ENCODE data around the gene ACTL10.

ACTL10 gene

GRCh38 chr20:33673114-33673409, 6.3 kb downstream of the ACTL10 start:
- Histone ChIP-seq H3K27me3 (replicated peaks) (no peaks in the 10 kb centered on the region), H3K4me3 (ENCODE audit: low read depth, low read length) (peak overlapping the region; percentile 69), H3K27ac (no peak overlapping the region), H3K36me3 (replicated peaks) (no peaks in the 10 kb centered on the region)
- TF ChIP-seq, protein P1, sequence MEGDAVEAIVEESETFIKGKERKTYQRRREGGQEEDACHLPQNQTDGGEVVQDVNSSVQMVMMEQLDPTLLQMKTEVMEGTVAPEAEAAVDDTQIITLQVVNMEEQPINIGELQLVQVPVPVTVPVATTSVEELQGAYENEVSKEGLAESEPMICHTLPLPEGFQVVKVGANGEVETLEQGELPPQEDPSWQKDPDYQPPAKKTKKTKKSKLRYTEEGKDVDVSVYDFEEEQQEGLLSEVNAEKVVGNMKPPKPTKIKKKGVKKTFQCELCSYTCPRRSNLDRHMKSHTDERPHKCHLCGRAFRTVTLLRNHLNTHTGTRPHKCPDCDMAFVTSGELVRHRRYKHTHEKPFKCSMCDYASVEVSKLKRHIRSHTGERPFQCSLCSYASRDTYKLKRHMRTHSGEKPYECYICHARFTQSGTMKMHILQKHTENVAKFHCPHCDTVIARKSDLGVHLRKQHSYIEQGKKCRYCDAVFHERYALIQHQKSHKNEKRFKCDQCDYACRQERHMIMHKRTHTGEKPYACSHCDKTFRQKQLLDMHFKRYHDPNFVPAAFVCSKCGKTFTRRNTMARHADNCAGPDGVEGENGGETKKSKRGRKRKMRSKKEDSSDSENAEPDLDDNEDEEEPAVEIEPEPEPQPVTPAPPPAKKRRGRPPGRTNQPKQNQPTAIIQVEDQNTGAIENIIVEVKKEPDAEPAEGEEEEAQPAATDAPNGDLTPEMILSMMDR (IDR thresholded peaks at IDR 0.05; ENCODE audit: low read depth, low read length, missing control alignments): no peak
- DNase-seq: no peak
- in situ Hi-C loops (cut with HindIII; ENCODE audit: low pct_ligation_motif_present, low sequenced_read_pairs): no loop called here

- Histone ChIP-seq H3K27me3 (replicated peaks) (no peaks in the 10 kb centered on the region), H3K36me3 (replicated peaks) (no peaks in the 10 kb centered on the region), H3K4me3 (ENCODE audit: low read depth, low read length) (peak overlapping the region; percentile 69), H3K27ac (no peak overlapping the region)
- in situ Hi-C loops (cut with HindIII; ENCODE audit: low pct_ligation_motif_present, low sequenced_read_pairs): no loop called here
- TF ChIP-seq, protein P1 (IDR thresholded peaks at IDR 0.05; ENCODE audit: low read depth, low read length, missing control alignments): no peak
- no peak for DNase-seq
Measured at GRCh38 chr20:33673410-33674293, 6.9 kb downstream of the ACTL10 start.

DNA sequence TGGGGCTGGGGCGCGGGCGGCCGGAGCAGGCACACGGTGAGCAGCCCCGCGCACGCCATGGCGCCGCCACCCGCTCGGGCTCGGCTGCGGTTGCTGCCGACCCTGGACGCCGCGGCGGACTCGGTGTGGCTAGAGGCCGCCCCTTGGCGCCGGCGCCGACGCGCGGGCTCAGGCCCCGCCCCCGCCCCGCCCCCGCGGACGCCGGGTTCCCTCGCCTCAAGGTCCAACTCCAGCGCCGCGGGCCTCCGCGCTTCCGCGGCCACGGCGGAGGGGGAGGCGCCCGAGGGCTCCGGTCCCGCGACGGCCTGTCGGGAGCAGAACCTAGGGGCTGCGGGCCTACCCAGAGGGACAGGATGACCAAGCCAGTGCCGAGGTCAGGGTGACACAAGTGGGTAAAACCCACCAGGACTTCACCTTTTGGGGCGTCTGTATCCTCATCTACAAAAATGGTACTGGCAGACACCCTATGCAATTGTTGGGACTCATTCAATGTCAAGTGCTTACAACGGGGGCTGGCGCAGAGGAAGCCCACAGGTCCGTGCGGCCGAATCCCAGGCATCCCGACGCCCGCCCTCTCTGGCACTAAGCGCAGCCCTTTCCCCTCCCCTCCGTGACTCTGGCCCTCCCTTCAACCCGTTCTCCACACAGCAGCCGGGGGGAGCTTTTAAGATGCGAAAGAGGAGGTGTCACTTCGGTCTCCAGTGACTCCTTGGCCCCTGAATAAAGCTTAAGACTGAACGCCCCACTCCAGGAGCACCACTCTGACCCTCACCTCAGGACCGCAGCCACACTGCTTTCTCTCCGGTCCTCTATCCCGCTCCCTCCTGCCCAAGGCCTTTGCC, 7.8 kb downstream of the ACTL10 start, which contains the start of gene NECAB3:
Gene NECAB3 (minus strand): TSS at position 135 of the 842 bp plus-strand sequence. CDS start 76 bp downstream, at position 59.
- H3K27me3 ChIP-seq (replicated peaks): no peaks in the 10 kb centered on the region
- in situ Hi-C loops (cut with HindIII; ENCODE audit: low pct_ligation_motif_present, low sequenced_read_pairs): no loop called here
- no peak within 1 kb of the TSS for H3K27ac ChIP-seq
- no peaks in the 10 kb centered on the region for H3K36me3 ChIP-seq (replicated peaks)
- TF ChIP-seq, protein P1 (IDR thresholded peaks at IDR 0.05; ENCODE audit: low read depth, low read length, missing control alignments): no peak
- H3K4me3 ChIP-seq (ENCODE audit: low read depth, low read length): peak within 1 kb of the TSS; percentile 69
- DNase-seq: peak; percentile 60

GRCh38 chr20:33675136-33675959, 8.6 kb downstream of the ACTL10 start:
- Histone ChIP-seq H3K27me3 (replicated peaks) (no peaks in the 10 kb centered on the region), H3K4me3 (ENCODE audit: low read depth, low read length) (no peak overlapping the region), H3K36me3 (replicated peaks) (no peaks in the 10 kb centered on the region), H3K27ac (no peak overlapping the region)
- TF ChIP-seq, protein P1 (IDR thresholded peaks at IDR 0.05; ENCODE audit: low read depth, low read length, missing control alignments): no peak
- in situ Hi-C loops (cut with HindIII; ENCODE audit: low pct_ligation_motif_present, low sequenced_read_pairs): no loop called here
- DNase-seq: no peak

DNA sequence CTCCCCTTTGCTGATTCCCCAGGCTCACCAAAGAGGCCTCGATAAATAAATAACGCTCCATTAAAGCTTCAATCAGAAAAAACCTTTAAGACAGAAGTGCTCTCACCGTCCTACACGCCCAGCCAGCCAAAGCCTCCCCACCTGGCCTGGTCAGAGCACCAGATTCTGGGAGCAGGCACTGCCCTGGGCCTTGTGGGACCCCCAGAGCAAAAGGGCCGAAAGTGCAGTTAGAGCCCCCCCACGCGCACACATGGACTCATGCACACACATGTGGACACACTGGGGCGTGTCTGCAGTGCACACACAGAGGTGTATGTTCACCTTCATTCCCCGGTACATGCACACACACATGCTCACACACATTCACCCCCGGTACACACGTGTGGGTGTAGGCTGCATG, 9.4 kb downstream of the ACTL10 start:
- TF ChIP-seq, protein P1 (IDR thresholded peaks at IDR 0.05; ENCODE audit: low read depth, low read length, missing control alignments): no peak
- no peak for DNase-seq
- H3K4me3 ChIP-seq (ENCODE audit: low read depth, low read length): no peak overlapping the region
- in situ Hi-C loops (cut with HindIII; ENCODE audit: low pct_ligation_motif_present, low sequenced_read_pairs): no loop called here
- H3K36me3 ChIP-seq (replicated peaks): no peaks in the 10 kb centered on the region
- H3K27ac ChIP-seq: no peak overlapping the region
- no peaks in the 10 kb centered on the region for H3K27me3 ChIP-seq (replicated peaks)
